MCF 10A (cell line): ENCODE data around the gene RRBP1. TPM values are rescaled to one million over a fixed set of nuclear protein-coding genes. Genes with fewer than 3 reads are reported as not detected.

Source experiments
- BruUV-seq: library from RNA; stranded (reverse); fragments of 400-500 nt; replicated peaks from 2 replicates; lab custom pipeline; 2021; lab: Mats Ljungman, UMichigan
- CTCF ChIA-PET: fragments of 300-600 bp; sonication (Branson Sonifier 250); formaldehyde crosslinking; extraction: SDS; loops from one replicate; lab custom pipeline; 2021; ENCODE audit warnings: antibody characterized with exemption, inconsistent platforms; lab: Yijun Ruan, JAX
- POLR2A ChIA-PET: fragments of 300-600, 350-650 bp; sonication (Branson Sonifier 250); formaldehyde crosslinking; extraction: SDS; loops from one replicate; lab custom pipeline; 2020; ENCODE audit warnings: antibody characterized with exemption, inconsistent platforms; lab: Yijun Ruan, JAX
- DNase-seq: peaks from one replicate; pipeline ENCODE4 v3.0.0-alpha.2; 2018; ENCODE audit not compliant: unreplicated experiment
- H3K27ac Mint-ChIP-seq: one replicate; pipeline ENCODE4 v1.8.0; 2022; ENCODE audit warnings: mild to moderate bottlenecking, low read depth, mixed read lengths; ENCODE audit not compliant: unreplicated experiment
- H3K27me3 Mint-ChIP-seq: one replicate; pipeline ENCODE4 v1.8.0; 2022; ENCODE audit warnings: mixed read lengths; ENCODE audit not compliant: insufficient read depth, unreplicated experiment
- H3K36me3 Mint-ChIP-seq: one replicate; pipeline ENCODE4 v1.8.0; 2022; ENCODE audit warnings: mild to moderate bottlenecking, moderate library complexity, mixed read lengths; ENCODE audit not compliant: insufficient read depth, unreplicated experiment
- H3K4me1 Mint-ChIP-seq: one replicate; pipeline ENCODE4 v1.8.0; 2022; ENCODE audit warnings: mixed read lengths; ENCODE audit not compliant: insufficient read depth, unreplicated experiment
- H3K4me3 Mint-ChIP-seq: one replicate; pipeline ENCODE4 v1.8.0; 2022; ENCODE audit warnings: mild to moderate bottlenecking, moderate library complexity, mixed read lengths; ENCODE audit not compliant: unreplicated experiment
- H3K9me3 Mint-ChIP-seq: one replicate; pipeline ENCODE4 v1.8.0; 2022; ENCODE audit warnings: mixed read lengths; ENCODE audit not compliant: unreplicated experiment
- CTCF ChIP-seq: fragments of 200-600 bp; IDR thresholded peaks from one replicate; pipeline ENCODE4 v1.8.0; 2022; ENCODE audit warnings: antibody characterized with exemption, mild to moderate bottlenecking; ENCODE audit not compliant: unreplicated experiment
- intact Hi-C: fragments of 100-400 bp; cut with micrococcal nuclease; formaldehyde crosslinking; loops from 2 replicates; pipeline ENCODE4 v1.14.1; 2022
- total RNA-seq: library from RNA; stranded (reverse); gene quantifications from 2 replicates; pipeline ENCODE4 v1.2.3, GENCODE V29; 2022

The RRBP1 gene
- total RNA-seq, 1 experiment from 2014 or later: 203 TPM

- ChIA-PET CTCF (interaction anchor here (0.5 to 5.2 kb wide), 7 partner anchors 9 to 494 kb away, joined by 3 to 24 read pairs (median 4); no protein-coding TSS in a partner anchor), POLR2A (interaction anchor here (0.6 to 2.6 kb wide), 4 partner anchors 18 to 117 kb away, joined by 3 to 9 read pairs (median 3); partner anchors contain the start of gene DSTN)
- intact Hi-C loops: no loop called here
These were observed 35.7 kb downstream of the RRBP1 start for GRCh38 chr20:17646209-17646960.

GRCh38 chr20:17645546-17646208, 36.4 kb downstream of the RRBP1 start:
- no peak for TF ChIP-seq CTCF
- ChIA-PET CTCF (interaction anchor here (0.6 to 5.2 kb wide), 5 partner anchors 9 to 254 kb away, joined by 3 to 24 read pairs (median 4); no protein-coding TSS in a partner anchor), POLR2A (interaction anchor here (0.6 to 1.2 kb wide), 4 partner anchors 19 to 116 kb away, joined by 3 read pairs; no protein-coding TSS in a partner anchor)
- no peaks in the 10 kb centered on the region for H3K27me3 Mint-ChIP-seq
- no peaks in the 10 kb centered on the region for H3K9me3 Mint-ChIP-seq
- H3K27ac Mint-ChIP-seq: no peak overlapping the region
- intact Hi-C loops: no loop called here
- no TSS peak for BruUV-seq
- H3K36me3 Mint-ChIP-seq: peaks cover 21% of the 10 kb centered on the region
- no peaks in the 10 kb centered on the region for H3K4me1 Mint-ChIP-seq
- no peak for DNase-seq
- no peak overlapping the region for H3K4me3 Mint-ChIP-seq

More at GRCh38 chr20:17646209-17646960, 35.7 kb downstream of the RRBP1 start:
- no peak for DNase-seq
- no peak overlapping the region for H3K4me3 Mint-ChIP-seq
- peaks cover 21% of the 10 kb centered on the region for H3K36me3 Mint-ChIP-seq
- peak overlapping the region; percentile 54 for H3K27ac Mint-ChIP-seq
- H3K27me3 Mint-ChIP-seq: no peaks in the 10 kb centered on the region
- BruUV-seq: no TSS peak
- H3K9me3 Mint-ChIP-seq: no peaks in the 10 kb centered on the region
- H3K4me1 Mint-ChIP-seq: no peaks in the 10 kb centered on the region
- no peak for TF ChIP-seq CTCF

- H3K36me3 Mint-ChIP-seq: peaks cover 22% of the 10 kb centered on the region
- intact Hi-C loops: no loop called here
These were observed 37.0 kb downstream of the RRBP1 start for GRCh38 chr20:17645010-17645409.

More at GRCh38 chr20:17645010-17645409, 37.0 kb downstream of the RRBP1 start:
- Mint-ChIP-seq H3K27me3 (no peaks in the 10 kb centered on the region), H3K4me1 (no peaks in the 10 kb centered on the region), H3K27ac (peak overlapping the region; percentile 57), H3K9me3 (no peaks in the 10 kb centered on the region), H3K4me3 (no peak overlapping the region)
- no peak for DNase-seq
- no peak for TF ChIP-seq CTCF
- no TSS peak for BruUV-seq
- CTCF ChIA-PET: interaction anchor here (0.9 to 5.2 kb wide), 3 partner anchors 9 to 254 kb away, joined by 3 to 24 read pairs (median 4); no protein-coding TSS in a partner anchor
- POLR2A ChIA-PET: interaction anchor here (0.7 kb wide), 1 partner anchor 37 kb away, joined by 3 read pairs; no protein-coding TSS in a partner anchor
